Type B pancreatic cell (in vitro differentiated cells): ENCODE results near the gene REEP2. TPM values are rescaled to one million over a fixed set of nuclear protein-coding genes. Genes with fewer than 3 reads are reported as not detected.

ENCODE experiments used
- DNase-seq: peaks from one replicate; pipeline ENCODE4 v3.0.0; 2021; ENCODE audit warnings: mixed read lengths; ENCODE audit not compliant: unreplicated experiment; ENCODE audit errors: extremely low spot score
- H3K27ac Mint-ChIP-seq: 2 replicates; pipeline ENCODE4 v1.8.0; 2021; ENCODE audit warnings: mild to moderate bottlenecking, mixed read lengths
- H3K27me3 Mint-ChIP-seq: 2 replicates; pipeline ENCODE4 v1.8.0; 2021; ENCODE audit warnings: mixed read lengths
- H3K36me3 Mint-ChIP-seq: 2 replicates; pipeline ENCODE4 v1.8.0; 2021; ENCODE audit warnings: mixed read lengths
- H3K4me1 Mint-ChIP-seq: one replicate; pipeline ENCODE4 v1.8.0; 2021; ENCODE audit warnings: mixed read lengths; ENCODE audit not compliant: unreplicated experiment
- H3K4me3 Mint-ChIP-seq: 2 replicates; pipeline ENCODE4 v1.8.0; 2021; ENCODE audit warnings: mild to moderate bottlenecking, mixed read lengths
- H3K9me3 Mint-ChIP-seq: 2 replicates; pipeline ENCODE4 v1.8.0; 2021; ENCODE audit warnings: mixed read lengths
- total RNA-seq: library from RNA; stranded (reverse); gene quantifications from 2 replicates; pipeline ENCODE4 v1.2.1, GENCODE V29; 2021; ENCODE audit warnings: low replicate concordance
- TF ChIP-seq, protein P1 (sequence below): fragments of 200-600 bp; sonication (generic); conservative IDR thresholded peaks from 2 replicates; pipeline ENCODE4 v1.5.0; 2021; ENCODE audit warnings: antibody characterized with exemption, mild to moderate bottlenecking

The REEP2 gene
- total RNA-seq, 1 donor from 2014 or later = 31.0 TPM

DNA sequence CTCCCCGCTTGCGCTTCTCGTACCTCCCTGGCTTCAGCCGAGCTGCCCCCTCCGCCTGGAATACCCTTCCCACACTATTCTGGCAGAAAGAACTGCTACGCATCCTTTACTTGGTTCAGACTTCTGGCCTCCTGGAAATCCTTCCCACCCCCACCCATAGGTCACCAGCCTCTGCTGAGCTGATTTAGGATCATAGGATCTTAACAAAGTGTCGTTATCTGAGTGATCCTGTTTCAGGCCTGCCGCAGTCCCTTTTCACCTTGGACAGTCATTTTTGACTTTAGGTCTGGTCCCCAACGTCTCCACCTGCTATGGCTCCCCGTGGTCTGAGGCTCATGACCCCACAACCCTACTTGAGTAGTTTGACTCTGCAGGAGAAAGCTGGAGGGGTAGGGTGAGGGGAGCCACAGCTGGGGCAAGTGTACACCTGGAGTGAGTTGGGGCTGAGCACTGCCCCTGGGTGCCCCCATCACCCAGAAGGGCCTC lies 53.7 kb downstream of the REEP2 start:
- Mint-ChIP-seq H3K27ac (peak overlapping the region; percentile 81), H3K4me3 (peak overlapping the region; percentile 94), H3K9me3 (no peaks in the 10 kb centered on the region), H3K36me3 (no peaks in the 10 kb centered on the region), H3K27me3 (peaks cover 8% of the 10 kb centered on the region), H3K4me1 (peaks cover 21% of the 10 kb centered on the region)
- TF ChIP-seq, protein P1, sequence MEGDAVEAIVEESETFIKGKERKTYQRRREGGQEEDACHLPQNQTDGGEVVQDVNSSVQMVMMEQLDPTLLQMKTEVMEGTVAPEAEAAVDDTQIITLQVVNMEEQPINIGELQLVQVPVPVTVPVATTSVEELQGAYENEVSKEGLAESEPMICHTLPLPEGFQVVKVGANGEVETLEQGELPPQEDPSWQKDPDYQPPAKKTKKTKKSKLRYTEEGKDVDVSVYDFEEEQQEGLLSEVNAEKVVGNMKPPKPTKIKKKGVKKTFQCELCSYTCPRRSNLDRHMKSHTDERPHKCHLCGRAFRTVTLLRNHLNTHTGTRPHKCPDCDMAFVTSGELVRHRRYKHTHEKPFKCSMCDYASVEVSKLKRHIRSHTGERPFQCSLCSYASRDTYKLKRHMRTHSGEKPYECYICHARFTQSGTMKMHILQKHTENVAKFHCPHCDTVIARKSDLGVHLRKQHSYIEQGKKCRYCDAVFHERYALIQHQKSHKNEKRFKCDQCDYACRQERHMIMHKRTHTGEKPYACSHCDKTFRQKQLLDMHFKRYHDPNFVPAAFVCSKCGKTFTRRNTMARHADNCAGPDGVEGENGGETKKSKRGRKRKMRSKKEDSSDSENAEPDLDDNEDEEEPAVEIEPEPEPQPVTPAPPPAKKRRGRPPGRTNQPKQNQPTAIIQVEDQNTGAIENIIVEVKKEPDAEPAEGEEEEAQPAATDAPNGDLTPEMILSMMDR = no peak
- DNase-seq = no peak

DNA sequence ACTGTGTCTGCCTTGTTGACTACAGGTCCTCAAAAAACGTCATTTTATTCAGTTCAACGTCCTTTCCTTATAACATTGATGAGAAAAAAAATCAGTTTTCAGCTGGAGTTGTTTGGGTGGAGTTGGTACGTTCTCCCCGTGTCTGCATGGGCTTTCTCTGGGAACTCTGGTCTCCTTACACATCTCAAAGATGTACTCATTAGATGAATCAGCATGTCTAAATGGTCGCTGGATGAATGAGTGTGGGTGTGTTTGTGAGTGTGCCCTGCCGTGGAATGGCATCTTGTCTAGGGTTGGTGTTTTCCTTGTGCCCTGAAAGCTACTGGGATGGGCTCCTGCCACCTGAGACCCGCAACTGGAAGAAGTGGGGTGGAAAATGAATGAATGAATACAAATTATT lies 56.5 kb downstream of the REEP2 start:
- H3K4me1 Mint-ChIP-seq = peaks cover 17% of the 10 kb centered on the region
- no peaks in the 10 kb centered on the region for H3K36me3 Mint-ChIP-seq
- no peaks in the 10 kb centered on the region for H3K9me3 Mint-ChIP-seq
- H3K4me3 Mint-ChIP-seq = peak overlapping the region; percentile 53
- peaks cover 8% of the 10 kb centered on the region for H3K27me3 Mint-ChIP-seq
- peak overlapping the region; percentile 57 for H3K27ac Mint-ChIP-seq
- TF ChIP-seq, protein P1 = no peak
- no peak for DNase-seq

Other genes starting within 250 kb of the REEP2 start
- 40.2 and 41.6 TPM in 2 replicates for gene CDC23, start 225.7 kb upstream of the REEP2 start, total RNA-seq
- gene GFRA3, start 164.4 kb upstream of the REEP2 start, total RNA-seq = 1.8 TPM in 2 replicates
- gene CDC25C, start 107.3 kb upstream of the REEP2 start, total RNA-seq = 4.1 and 17.2 TPM in 2 replicates
- gene FAM53C, start 100.8 kb upstream of the REEP2 start, total RNA-seq = 48.2 and 56.4 TPM in 2 replicates
- 88.8 and 97.7 TPM in 2 replicates for gene KDM3B, start 86.4 kb upstream of the REEP2 start, total RNA-seq
- 64.4 and 283 TPM in 2 replicates for gene EGR1, start 26.4 kb downstream of the REEP2 start, total RNA-seq
- 80.0 and 94.8 TPM in 2 replicates for gene ETF1, start 104.2 kb downstream of the REEP2 start, total RNA-seq
- 238 and 252 TPM in 2 replicates for gene HSPA9, start 136.3 kb downstream of the REEP2 start, total RNA-seq